Stomach (tissue), 9 donors: Measurements from ENCODE around the gene BNC2. TPM values are rescaled to one million over a fixed set of nuclear protein-coding genes. Genes with fewer than 3 reads are reported as not detected.

ENCODE experiments used
- DNase-seq, 2 donors: peaks; one replicate each; pipeline versions ENCODE4 v3.0.0 to v3.0.0-alpha.2; 2013 to 2019
- H3K27ac ChIP-seq, 5 donors: fragments of 200-600 bp in 4 of 5; sonication (generic) in 4 of 5; one replicate each; pipeline ENCODE4 v1.5.1; 2013 to 2019; ENCODE audit warnings: mild to moderate bottlenecking in 1 of 5, moderate library complexity in 1 of 5
- H3K27me3 ChIP-seq, 3 donors: fragments of 200-600 bp; sonication (generic); one replicate each; pipeline ENCODE4 v1.5.1; 2017 to 2019; ENCODE audit warnings: mixed run types in 1 of 3
- H3K36me3 ChIP-seq, 4 donors: fragments of 200-600 bp; sonication (generic); 1 replicate in 3 of 4; 2 replicates in 1 of 4; pipeline ENCODE4 v1.5.1; 2016 to 2019
- H3K4me1 ChIP-seq, 4 donors: fragments of 200-600 bp; sonication (generic); one replicate each; pipeline ENCODE4 v1.5.1; 2016 to 2019
- H3K4me3 ChIP-seq, 4 donors: fragments of 200-600 bp; sonication (generic) in 3 of 4; one replicate each; pipeline ENCODE4 v1.5.1; 2016 to 2019; ENCODE audit warnings: mild to moderate bottlenecking in 1 of 4
- H3K9me3 ChIP-seq, 4 donors: fragments of 200-600 bp; sonication (generic); one replicate each; pipeline ENCODE4 v1.5.1; 2016 to 2019
- CTCF ChIP-seq, 7 experiments: fragments of 450-650 bp in 4 of 7; fragments of 200-600 bp in 3 of 7; sonication (generic) in 3 of 7; IDR thresholded peaks; one replicate each; pipeline ENCODE4 v1.5.1; 2016 to 2019; ENCODE audit warnings: antibody characterized with exemption in 7 of 7, control low read depth in 2 of 7, mild to moderate bottlenecking in 1 of 7
- EP300 ChIP-seq: sonication (generic); formaldehyde crosslinking; IDR thresholded peaks from one replicate; pipeline ENCODE4 v1.6.1; 2017; ENCODE audit warnings: antibody characterized with exemption
- POLR2A ChIP-seq, 4 donors: fragments of 450-650 bp; IDR thresholded peaks; one replicate each; pipeline ENCODE4 v1.6.1; 2016; ENCODE audit warnings: antibody characterized with exemption in 4 of 4, control low read depth in 2 of 4, mild to moderate bottlenecking in 1 of 4, moderate library complexity in 1 of 4
- POLR2AphosphoS5 ChIP-seq, 3 donors: sonication (generic); formaldehyde crosslinking; IDR thresholded peaks; one replicate each; pipeline ENCODE4 v1.6.1; 2016; ENCODE audit warnings: antibody characterized with exemption in 3 of 3
- WGBS, 5 donors: extraction: QIAGEN DNeasy Blood & Tissue Kit in 3 of 5; methylation state at CpG; one replicate each; pipeline versions ENCODE4 v1.1.5 to v1.1.7; 2013 to 2018; 5-methylcytosine and 5-hydroxymethylcytosine counted together
- intact Hi-C: fragments of 100-400 bp; cut with DNase I; formaldehyde crosslinking; loops from one replicate; pipeline ENCODE4 v1.15.1; 2023; ENCODE audit warnings: low total_unique reads
- polyA plus RNA-seq, 3 donors: library from polyadenylated mRNA; stranded (reverse); fragments of 200-250 nt; gene quantifications; one replicate each; pipeline ENCODE4 v1.2.3, GENCODE V29; 2013
- total RNA-seq, 5 donors: library from RNA; depleted of rRNA; stranded (reverse); fragments of >200 nt; gene quantifications; one replicate each; pipeline versions ENCODE4 v1.1.0 to v1.2.3, GENCODE V29; 2014 to 2016
- donor health status: healthy with polysubstance abuse.
- donor health status: Bipolar disorder and iron deficiency.
- donor health status: healthy.

Gene BNC2
- total and polyA plus RNA-seq, 8 donors, result 1.1 to 60.7 (median 7.6) TPM

- no peak for TF ChIP-seq CTCF (IDR thresholded peaks at IDR 0.05)
- TF ChIP-seq EP300, result no peak
- TF ChIP-seq POLR2A (IDR thresholded peaks at IDR 0.05), result no peak
- TF ChIP-seq POLR2AphosphoS5 (IDR thresholded peaks at IDR 0.05), result no peak
- H3K4me3 ChIP-seq, result no peak overlapping the region
- no peak for DNase-seq
- no peaks in the 10 kb centered on the region for H3K4me1 ChIP-seq
- H3K27me3 ChIP-seq, result no peaks in the 10 kb centered on the region
- no peaks in the 10 kb centered on the region for H3K36me3 ChIP-seq
- no peak overlapping the region for H3K27ac ChIP-seq
- no peaks in the 10 kb centered on the region for H3K9me3 ChIP-seq
- 56 to 70% (median 64%) methylated on average over 3 of the region's 3 CpGs for WGBS, 5 donors
- intact Hi-C loops, result no loop called here
Measured at GRCh38 chr9:16405421-16405820, 465.0 kb downstream of the BNC2 start.

GRCh38 chr9:16401701-16402100 lies 468.8 kb downstream of the BNC2 start:
- H3K4me3 ChIP-seq, result no peak overlapping the region
- no peaks in the 10 kb centered on the region for H3K4me1 ChIP-seq
- H3K9me3 ChIP-seq, result no peaks in the 10 kb centered on the region
- no peak for DNase-seq
- 50 to 72% (median 64%) methylated on average over 6 of the region's 6 CpGs for WGBS, 5 donors
- TF ChIP-seq CTCF (IDR thresholded peaks at IDR 0.05) (no peak), POLR2AphosphoS5 (IDR thresholded peaks at IDR 0.05) (no peak), POLR2A (IDR thresholded peaks at IDR 0.05) (no peak), EP300 (no peak)
- H3K27me3 ChIP-seq, result no peaks in the 10 kb centered on the region
- no peak overlapping the region for H3K27ac ChIP-seq
- intact Hi-C loops, result no loop called here
- no peaks in the 10 kb centered on the region for H3K36me3 ChIP-seq

- 68 to 89% (median 75%) methylated on average over 3 of the region's 3 CpGs for WGBS, 5 donors
- Histone ChIP-seq H3K4me3 (no peak overlapping the region), H3K27ac (no peak overlapping the region), H3K9me3 (peaks cover 0 to 10% (median 5%) of the 10 kb centered on the region in 4 donors), H3K4me1 (no peaks in the 10 kb centered on the region), H3K27me3 (no peaks in the 10 kb centered on the region), H3K36me3 (no peaks in the 10 kb centered on the region)
- DNase-seq, result no peak
- no peak for TF ChIP-seq POLR2AphosphoS5 (IDR thresholded peaks at IDR 0.05)
- TF ChIP-seq CTCF (IDR thresholded peaks at IDR 0.05), result no peak
- TF ChIP-seq POLR2A (IDR thresholded peaks at IDR 0.05), result no peak
- intact Hi-C loops, result no loop called here
Measured at GRCh38 chr9:16398691-16399090, 471.8 kb downstream of the BNC2 start.

- TF ChIP-seq POLR2AphosphoS5 (IDR thresholded peaks at IDR 0.05) (no peak), EP300 (no peak), POLR2A (IDR thresholded peaks at IDR 0.05) (no peak), CTCF (IDR thresholded peaks at IDR 0.05) (no peak)
- no peak for DNase-seq
- Histone ChIP-seq H3K36me3 (no peaks in the 10 kb centered on the region), H3K4me1 (no peaks in the 10 kb centered on the region), H3K27me3 (no peaks in the 10 kb centered on the region), H3K9me3 (peaks cover 0 to 14% (median 5%) of the 10 kb centered on the region in 4 donors), H3K27ac (no peak overlapping the region), H3K4me3 (no peak overlapping the region)
- intact Hi-C loops, result no loop called here
- WGBS, 5 donors, result 77 to 93% (median 88%) methylated on average over 4 of the region's 4 CpGs
Measured at GRCh38 chr9:16396389-16396788, 474.1 kb downstream of the BNC2 start.
